COLO829 (cell line): ENCODE results near the gene C5orf58.
A peak's percentile ranks its signal among the peaks of the same experiment; 100 is the strongest.
"Not testable (repeated sequence)": the region's sequence is repeated elsewhere in the genome, so short reads cannot be mapped to it uniquely, and the experiment has no call there.

Experiments
- DNase-seq: peaks from one replicate; pipeline ENCODE4 v3.0.0; 2012; ENCODE audit warnings: low spot score

The C5orf58 gene

GRCh38 chr5:170223906-170224305 lies 8.9 kb upstream of the C5orf58 start:
- no peak for DNase-seq

GRCh38 chr5:170225326-170226128 lies 7.3 kb upstream of the C5orf58 start:
- DNase-seq, result peak; percentile 43

- no peak for DNase-seq
These were observed 6.6 kb upstream of the C5orf58 start for GRCh38 chr5:170226129-170226615.

- no peak for DNase-seq
These were observed 6.1 kb upstream of the C5orf58 start for GRCh38 chr5:170226661-170227060.

- peak; percentile 56 for DNase-seq
These were observed 3.9 kb upstream of the C5orf58 start for GRCh38 chr5:170228762-170229435.

GRCh38 chr5:170233358-170233892 lies 640 bp downstream of the C5orf58 start:
- no peak for DNase-seq

GRCh38 chr5:170235876-170236864 lies 3.4 kb downstream of the C5orf58 start:
- no peak for DNase-seq

- no peak for DNase-seq
These were observed 5.8 kb downstream of the C5orf58 start for GRCh38 chr5:170238456-170239196.

GRCh38 chr5:170245436-170245835 lies 12.7 kb downstream of the C5orf58 start:
- not testable (repeated sequence) for DNase-seq

- DNase-seq, result no peak
These were observed 13.5 kb downstream of the C5orf58 start for GRCh38 chr5:170246126-170246870.

- DNase-seq, result no peak
These were observed 14.6 kb downstream of the C5orf58 start for GRCh38 chr5:170247363-170247762.

- DNase-seq, result no peak
These were observed 15.6 kb downstream of the C5orf58 start for GRCh38 chr5:170248172-170248930.

- DNase-seq, result not testable (repeated sequence)
These were observed 16.1 kb downstream of the C5orf58 start for GRCh38 chr5:170248931-170249227.

GRCh38 chr5:170249355-170249754 lies 16.6 kb downstream of the C5orf58 start:
- no peak for DNase-seq

GRCh38 chr5:170250810-170251317 lies 18.1 kb downstream of the C5orf58 start:
- DNase-seq, result no peak

- no peak for DNase-seq
These were observed 18.7 kb downstream of the C5orf58 start for GRCh38 chr5:170251462-170251861.

GRCh38 chr5:170252109-170252508 lies 19.3 kb downstream of the C5orf58 start:
- DNase-seq, result no peak

GRCh38 chr5:170252720-170253350 lies 20.1 kb downstream of the C5orf58 start:
- DNase-seq, result no peak

- no peak for DNase-seq
These were observed 21.3 kb downstream of the C5orf58 start for GRCh38 chr5:170254056-170254455.
